Body of pancreas (tissue), 4 donors: ENCODE data around the gene SLC45A2. TPM values are rescaled to one million over a fixed set of nuclear protein-coding genes. Genes with fewer than 3 reads are reported as not detected.
"Not testable (repeated sequence)": the region's sequence is repeated elsewhere in the genome, so short reads cannot be mapped to it uniquely, and the experiment has no call there.

Experiments used
- ATAC-seq: fragments of 150-250 bp; one replicate; pipeline ENCODE4 v1.9.1; 2016
- DNase-seq, 4 donors: peaks; one replicate each; pipeline ENCODE4 v3.0.0-alpha.2; 2019
- H3K27ac ChIP-seq, 4 donors: fragments of 200-600 bp; sonication (generic); 1 replicate in 3 of 4; 2 replicates in 1 of 4; pipeline versions ENCODE4 v1.5.1 to v1.6.1; 2016 to 2019; ENCODE audit warnings: mild to moderate bottlenecking in 1 of 4, mixed read lengths in 1 of 4, moderate library complexity in 1 of 4
- H3K27me3 ChIP-seq, 2 donors: fragments of 200-600 bp; sonication (generic); one replicate each; pipeline ENCODE4 v1.6.0; 2016; ENCODE audit warnings: mild to moderate bottlenecking in 1 of 2
- H3K36me3 ChIP-seq, 2 donors: fragments of 200-600 bp; sonication (generic); replicated peaks in 1 of 2; 2 replicates each; pipeline ENCODE4 v1.5.1; 2016; ENCODE audit warnings: low read depth in 2 of 2; ENCODE audit not compliant: insufficient read depth in 1 of 2
- H3K4me1 ChIP-seq: fragments of 200-600 bp; sonication (generic); one replicate; pipeline ENCODE4 v1.6.0; 2016
- H3K4me3 ChIP-seq, 2 donors: fragments of 200-600 bp; sonication (generic); 1 replicate in 1 of 2; 2 replicates in 1 of 2; pipeline ENCODE4 v1.5.1; 2016 to 2019
- H3K9me3 ChIP-seq, 3 donors: fragments of 200-600 bp; sonication (generic); 1 replicate in 2 of 3; 2 replicates in 1 of 3; pipeline ENCODE4 v1.5.1; 2016
- POLR2A ChIP-seq, 3 donors: fragments of 450-650 bp; IDR thresholded peaks; one replicate each; pipeline ENCODE4 v1.6.1; 2016; ENCODE audit warnings: antibody characterized with exemption in 3 of 3, mild to moderate bottlenecking in 2 of 3
- WGBS, 2 donors: methylation state at CpG; one replicate each; pipeline ENCODE4 v1.1.5; 2017; 5-methylcytosine and 5-hydroxymethylcytosine counted together
- intact Hi-C: fragments of 100-400 bp; cut with DNase I; formaldehyde crosslinking; loops from one replicate; pipeline ENCODE4 v1.15.1; 2023
- total RNA-seq, 2 donors: library from RNA; depleted of rRNA; stranded (reverse); fragments of >200 nt; gene quantifications; one replicate each; pipeline ENCODE4 v1.1.0, GENCODE V29; 2016
- TF ChIP-seq, protein P1 (sequence below), 7 experiments: fragments of 450-650 bp in 4 of 7; fragments of 200-600 bp in 3 of 7; sonication (generic) in 3 of 7; IDR thresholded peaks; one replicate each; pipeline ENCODE4 v1.5.1; 2016 to 2019; ENCODE audit warnings: antibody characterized with exemption in 7 of 7

The SLC45A2 gene
- total RNA-seq, 2 donors from 2014 or later: not detected

DNA sequence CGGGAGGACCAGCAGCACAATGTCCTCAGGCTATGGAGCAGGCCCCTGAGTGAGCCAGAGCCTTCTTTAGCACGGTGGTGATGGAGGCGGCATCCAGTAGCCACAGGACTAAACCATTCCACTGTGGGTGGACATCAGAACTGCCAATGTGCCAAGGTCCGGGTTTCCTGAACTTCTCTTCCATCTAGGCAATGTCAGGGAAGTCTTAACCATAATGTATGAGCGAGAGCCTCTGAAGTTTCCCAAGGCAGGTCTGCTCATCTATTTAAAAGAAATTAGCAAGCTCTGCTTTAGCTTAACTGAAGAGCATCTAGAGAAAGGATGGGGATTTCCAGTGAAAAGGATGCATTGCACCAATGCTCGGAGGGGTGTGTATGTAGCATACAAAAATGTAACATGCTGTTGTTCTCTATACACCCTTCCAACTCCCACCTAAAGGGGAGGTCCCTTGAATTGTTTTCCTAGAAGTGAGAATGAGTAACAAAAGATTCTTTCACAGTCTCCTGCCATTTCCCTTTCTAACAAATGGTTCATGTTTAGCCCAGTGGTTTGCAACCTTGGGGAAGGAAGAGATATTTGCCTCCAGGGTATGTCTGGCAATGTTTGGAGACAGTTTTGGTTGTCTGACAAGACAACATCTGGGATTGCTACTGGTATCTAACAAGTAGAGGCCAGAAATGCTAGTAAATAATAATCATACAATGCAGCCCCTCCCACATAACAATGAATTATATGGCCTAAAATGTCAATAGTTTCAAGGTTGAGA lies 54.4 kb downstream of the SLC45A2 start:
- TF ChIP-seq, protein P1, sequence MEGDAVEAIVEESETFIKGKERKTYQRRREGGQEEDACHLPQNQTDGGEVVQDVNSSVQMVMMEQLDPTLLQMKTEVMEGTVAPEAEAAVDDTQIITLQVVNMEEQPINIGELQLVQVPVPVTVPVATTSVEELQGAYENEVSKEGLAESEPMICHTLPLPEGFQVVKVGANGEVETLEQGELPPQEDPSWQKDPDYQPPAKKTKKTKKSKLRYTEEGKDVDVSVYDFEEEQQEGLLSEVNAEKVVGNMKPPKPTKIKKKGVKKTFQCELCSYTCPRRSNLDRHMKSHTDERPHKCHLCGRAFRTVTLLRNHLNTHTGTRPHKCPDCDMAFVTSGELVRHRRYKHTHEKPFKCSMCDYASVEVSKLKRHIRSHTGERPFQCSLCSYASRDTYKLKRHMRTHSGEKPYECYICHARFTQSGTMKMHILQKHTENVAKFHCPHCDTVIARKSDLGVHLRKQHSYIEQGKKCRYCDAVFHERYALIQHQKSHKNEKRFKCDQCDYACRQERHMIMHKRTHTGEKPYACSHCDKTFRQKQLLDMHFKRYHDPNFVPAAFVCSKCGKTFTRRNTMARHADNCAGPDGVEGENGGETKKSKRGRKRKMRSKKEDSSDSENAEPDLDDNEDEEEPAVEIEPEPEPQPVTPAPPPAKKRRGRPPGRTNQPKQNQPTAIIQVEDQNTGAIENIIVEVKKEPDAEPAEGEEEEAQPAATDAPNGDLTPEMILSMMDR (IDR thresholded peaks at IDR 0.05): no peak
- no peak for TF ChIP-seq POLR2A (IDR thresholded peaks at IDR 0.05)
- Histone ChIP-seq H3K36me3 (no peaks in the 10 kb centered on the region), H3K4me3 (no peak overlapping the region), H3K4me1 (no peaks in the 10 kb centered on the region), H3K27me3 (no peaks in the 10 kb centered on the region), H3K9me3 (no peaks in the 10 kb centered on the region), H3K27ac (no peak overlapping the region)
- DNase-seq: no peak
- no peak for ATAC-seq
- 71 to 82% methylated on average over 4 to 6 of the region's 6 CpGs for WGBS, 2 donors
- intact Hi-C loops: no loop called here

DNA sequence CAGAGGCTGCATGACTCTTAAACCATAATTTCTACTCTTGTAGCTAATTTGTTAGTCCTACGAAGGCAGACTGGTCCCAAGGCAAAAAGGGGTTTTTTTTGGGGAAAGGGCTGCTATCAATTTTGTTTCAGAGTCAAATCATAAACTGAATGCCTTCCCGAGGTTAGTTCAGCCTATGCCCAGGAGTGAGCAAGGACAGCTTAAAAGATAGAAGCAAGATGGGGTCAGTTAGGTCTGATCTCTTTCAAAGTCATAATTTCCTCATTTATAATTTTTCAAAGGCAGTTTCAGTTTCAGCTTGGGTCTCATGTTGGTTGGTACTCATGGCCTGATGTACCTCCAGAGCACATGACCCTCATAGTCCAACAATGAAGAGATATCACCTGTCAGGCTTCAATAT lies 56.2 kb downstream of the SLC45A2 start:
- Histone ChIP-seq H3K4me3 (no peak overlapping the region), H3K9me3 (no peaks in the 10 kb centered on the region), H3K36me3 (no peaks in the 10 kb centered on the region), H3K4me1 (no peaks in the 10 kb centered on the region), H3K27me3 (no peaks in the 10 kb centered on the region), H3K27ac (no peak overlapping the region)
- intact Hi-C loops: no loop called here
- DNase-seq (no peak), ATAC-seq (no peak)
- WGBS, 2 donors: 53 to 54% methylated on average over 2 of the region's 2 CpGs
- no peak for TF ChIP-seq POLR2A (IDR thresholded peaks at IDR 0.05)
- TF ChIP-seq, protein P1 (IDR thresholded peaks at IDR 0.05): no peak

DNA sequence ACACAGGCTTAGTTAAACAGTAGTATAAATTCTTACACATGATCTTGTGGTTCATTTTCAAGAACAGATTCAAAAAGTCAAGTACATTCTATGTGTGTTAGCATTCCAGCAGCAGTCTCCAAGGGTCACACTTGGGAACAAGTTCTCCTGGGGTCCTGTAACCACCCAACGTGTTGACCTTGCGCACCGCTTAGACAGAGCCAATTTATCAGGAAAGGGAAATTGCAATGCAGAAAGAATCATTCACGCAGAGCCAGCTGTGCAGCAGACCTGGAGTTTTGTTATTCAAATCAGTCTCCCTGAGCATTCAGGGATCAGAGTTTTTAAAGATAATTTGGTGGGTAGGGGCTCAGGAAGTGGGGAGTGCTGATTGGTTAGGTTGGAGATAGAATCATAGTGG lies 56.8 kb downstream of the SLC45A2 start:
- DNase-seq: no peak
- no peaks in the 10 kb centered on the region for H3K9me3 ChIP-seq
- no peak overlapping the region for H3K4me3 ChIP-seq
- TF ChIP-seq, protein P1 (IDR thresholded peaks at IDR 0.05): no peak
- no peak for TF ChIP-seq POLR2A (IDR thresholded peaks at IDR 0.05)
- intact Hi-C loops: no loop called here
- no peak for ATAC-seq
- H3K27ac ChIP-seq: no peak overlapping the region
- no peaks in the 10 kb centered on the region for H3K4me1 ChIP-seq
- 38 to 42% methylated on average over 4 of the region's 4 CpGs for WGBS, 2 donors
- H3K27me3 ChIP-seq: no peaks in the 10 kb centered on the region
- no peaks in the 10 kb centered on the region for H3K36me3 ChIP-seq

DNA sequence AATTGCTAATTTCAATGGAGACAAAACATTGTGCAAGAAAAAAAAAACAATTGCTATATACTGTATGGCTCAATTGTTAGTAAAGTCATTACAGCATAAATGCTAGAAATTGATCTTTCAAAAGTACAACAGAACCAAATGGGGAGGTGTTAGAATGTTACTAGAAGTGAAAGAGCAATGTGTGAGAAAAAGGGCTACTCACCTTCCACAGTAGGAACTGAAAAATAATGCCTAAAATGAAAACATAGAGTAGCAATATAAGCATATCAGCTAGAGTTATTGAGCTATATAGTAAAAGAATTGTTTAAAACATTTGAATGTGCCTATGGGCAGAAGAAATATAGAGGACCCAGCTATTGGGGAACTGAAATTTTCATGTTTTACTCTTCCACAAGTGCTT lies 59.2 kb downstream of the SLC45A2 start:
- H3K4me1 ChIP-seq: no peaks in the 10 kb centered on the region
- no peaks in the 10 kb centered on the region for H3K36me3 ChIP-seq
- DNase-seq (no peak), ATAC-seq (no peak)
- H3K27ac ChIP-seq: no peak overlapping the region
- no peaks in the 10 kb centered on the region for H3K27me3 ChIP-seq
- no peak overlapping the region for H3K4me3 ChIP-seq
- intact Hi-C loops: no loop called here
- TF ChIP-seq, protein P1 (IDR thresholded peaks at IDR 0.05): no peak
- no peak for TF ChIP-seq POLR2A (IDR thresholded peaks at IDR 0.05)
- H3K9me3 ChIP-seq: no peaks in the 10 kb centered on the region

DNA sequence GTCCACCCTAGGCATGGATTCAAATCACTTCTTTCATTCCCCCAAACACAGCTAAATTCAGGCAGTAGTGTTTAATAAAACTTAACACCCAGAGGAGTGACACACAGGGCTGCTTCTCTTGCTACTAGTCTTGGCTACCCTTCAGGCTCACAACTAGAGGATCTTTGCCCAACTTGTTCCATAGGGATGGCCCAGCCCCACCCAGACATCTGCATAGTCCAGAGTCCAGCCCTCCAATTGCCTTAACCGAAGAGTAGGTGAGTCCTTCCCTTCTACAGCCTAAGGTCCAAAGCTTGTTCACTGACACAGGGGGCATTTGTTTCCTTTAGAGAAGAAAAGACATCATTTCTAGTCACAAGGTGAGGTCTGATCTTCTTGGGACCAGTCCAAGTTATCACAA lies 63.5 kb downstream of the SLC45A2 start:
- TF ChIP-seq, protein P1 (IDR thresholded peaks at IDR 0.05): no peak
- TF ChIP-seq POLR2A (IDR thresholded peaks at IDR 0.05): no peak
- 60 to 71% methylated on average over 1 of the region's 1 CpG for WGBS, 2 donors
- H3K4me3 ChIP-seq: no peak overlapping the region
- H3K27ac ChIP-seq: no peak overlapping the region
- intact Hi-C loops: no loop called here
- no peaks in the 10 kb centered on the region for H3K9me3 ChIP-seq
- H3K36me3 ChIP-seq: no peaks in the 10 kb centered on the region
- no peaks in the 10 kb centered on the region for H3K27me3 ChIP-seq
- H3K4me1 ChIP-seq: no peaks in the 10 kb centered on the region
- ATAC-seq (no peak), DNase-seq (no peak)

DNA sequence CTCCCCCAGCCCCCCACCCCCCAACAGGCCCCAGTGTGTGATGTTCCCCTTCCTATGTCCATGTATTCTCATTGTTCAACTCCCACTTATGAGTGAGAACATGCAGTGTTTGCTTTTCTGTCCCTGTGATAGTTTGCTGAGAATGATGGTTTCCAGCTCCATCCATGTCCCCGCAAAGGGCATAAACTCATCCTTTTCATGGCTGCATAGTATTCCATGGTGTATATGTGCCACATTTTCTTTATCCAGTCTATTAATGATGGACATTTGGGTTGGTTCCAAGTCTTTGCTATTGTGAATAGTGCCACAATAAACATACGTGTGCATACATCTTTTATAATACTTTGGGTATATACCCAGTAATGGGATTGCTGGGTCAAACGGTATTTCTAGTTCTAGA lies 69.6 kb downstream of the SLC45A2 start:
- ATAC-seq, intact Hi-C loops, H3K4me1 ChIP-seq, H3K4me3 ChIP-seq, DNase-seq, H3K27me3 ChIP-seq, H3K27ac ChIP-seq, H3K36me3 ChIP-seq, H3K9me3 ChIP-seq: not testable (repeated sequence)
- WGBS, 2 donors: 83 to 93% methylated on average over 3 of the region's 3 CpGs

DNA sequence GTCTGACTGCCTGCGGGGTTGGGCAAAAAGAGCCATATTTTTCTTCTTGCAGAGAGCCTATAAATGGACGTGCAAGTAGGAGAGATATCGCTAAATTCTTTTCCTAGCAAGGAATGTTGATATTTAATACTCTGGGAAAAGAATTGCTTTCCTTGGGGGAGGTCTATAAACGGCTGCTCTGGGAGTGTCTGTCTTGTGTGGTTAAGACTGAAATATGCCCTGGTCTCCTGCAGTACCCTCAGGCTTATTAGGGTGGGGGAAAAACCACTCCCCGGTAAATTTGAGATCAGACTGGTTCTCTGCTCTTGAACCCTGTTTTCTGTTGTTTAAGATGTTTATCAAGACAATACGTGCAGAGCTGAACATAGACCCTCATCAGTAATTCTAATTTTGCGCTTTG lies 78.2 kb downstream of the SLC45A2 start:
- H3K36me3 ChIP-seq, DNase-seq, H3K27ac ChIP-seq, H3K4me3 ChIP-seq, H3K4me1 ChIP-seq, H3K27me3 ChIP-seq, intact Hi-C loops, ATAC-seq: not testable (repeated sequence)
- WGBS, 2 donors: 59 to 75% methylated on average over 7 of the region's 7 CpGs
- peaks cover 0 to 18% (median 0%) of the 10 kb centered on the region in 3 donors for H3K9me3 ChIP-seq
